ENCODE data around the gene SHROOM2. TPM values are rescaled to one million over a fixed set of nuclear protein-coding genes. Genes with fewer than 3 reads are reported as not detected.

Gene SHROOM2
- total RNA-seq, 2 donors from 2014 or later: 0.29 TPM; not detected in 1

DNA sequence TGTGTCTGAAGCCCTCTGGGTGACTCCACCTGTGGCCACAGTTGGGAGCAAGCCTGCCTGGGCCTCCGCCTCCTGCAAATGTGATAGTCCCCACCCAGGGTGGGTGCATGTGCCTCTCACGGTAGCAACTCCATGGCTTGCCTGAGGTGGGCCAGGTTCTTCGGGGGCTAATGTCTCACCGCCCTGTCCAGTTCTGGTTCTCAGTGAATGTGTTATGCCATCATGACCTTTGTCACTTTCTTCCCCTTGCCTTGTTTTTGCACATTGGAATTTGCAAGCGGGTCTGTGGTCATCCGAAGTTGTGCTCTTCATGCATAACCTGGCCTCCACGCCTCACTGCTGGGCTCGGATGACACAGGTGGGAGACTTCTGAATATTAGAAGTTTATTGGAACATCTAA lies 39.7 kb downstream of the SHROOM2 start:
- Mint-ChIP-seq H3K4me1 (ENCODE audit: low read depth) (peaks cover 12% of the 10 kb centered on the region), H3K27ac (no peak overlapping the region), H3K36me3 (ENCODE audit: insufficient read depth in 2 of 2) (no peaks in the 10 kb centered on the region), H3K4me3 (no peak overlapping the region), H3K9me3 (no peaks in the 10 kb centered on the region), H3K27me3 (ENCODE audit: low read depth) (peaks cover 54% of the 10 kb centered on the region)
- DNase-seq (no peak), ATAC-seq (replicated peaks in 1 of 2) (no peak)

DNA sequence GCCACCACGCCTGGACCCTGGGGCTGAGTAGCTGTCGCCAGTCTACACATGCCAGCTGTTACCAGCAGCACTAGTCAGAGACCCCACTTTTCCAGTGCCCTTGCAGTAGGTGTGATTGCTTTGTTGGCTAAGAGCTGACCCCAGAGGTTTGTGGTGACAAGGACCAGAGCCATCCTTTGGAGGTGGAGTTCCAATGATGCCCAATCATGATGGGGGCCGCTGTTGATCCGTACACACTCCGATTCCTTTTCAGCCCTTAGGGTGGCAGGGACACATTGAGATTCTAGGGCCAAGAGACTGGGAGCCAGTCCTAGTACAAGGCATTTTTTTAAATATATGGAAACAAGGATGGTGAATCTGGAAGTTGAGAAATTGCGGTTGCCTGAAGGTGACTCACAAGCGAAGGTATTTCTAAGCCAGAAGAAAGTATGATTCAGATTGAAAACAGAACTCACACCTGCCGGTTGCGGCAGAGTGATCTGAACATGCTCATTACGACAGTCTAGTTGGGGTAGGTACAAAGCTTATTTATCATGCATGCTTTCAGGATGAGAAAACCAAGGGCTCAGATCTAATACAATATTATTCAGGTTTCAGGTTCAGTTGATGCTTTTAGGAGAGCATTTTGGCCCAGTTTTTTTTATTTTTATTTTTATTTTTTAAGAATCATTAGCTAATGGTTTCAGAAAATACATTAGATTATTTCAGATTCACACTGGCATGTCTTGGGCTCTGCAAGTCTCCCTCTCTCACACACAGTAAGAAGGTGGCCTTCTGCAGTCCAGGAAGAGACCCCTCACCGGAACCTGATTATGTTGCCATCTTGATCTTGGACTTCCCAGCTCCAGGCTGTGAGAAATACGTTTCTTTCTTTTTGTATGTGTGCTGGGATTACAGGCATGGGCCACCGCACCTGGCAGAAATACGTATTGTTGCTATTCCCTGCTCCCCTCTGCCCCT lies 43.4 kb downstream of the SHROOM2 start:
- no peaks in the 10 kb centered on the region for H3K36me3 Mint-ChIP-seq (ENCODE audit: insufficient read depth in 2 of 2)
- DNase-seq: peak; percentile 23 to 43
- no peak overlapping the region for H3K27ac Mint-ChIP-seq
- no peaks in the 10 kb centered on the region for H3K9me3 Mint-ChIP-seq
- H3K27me3 Mint-ChIP-seq (ENCODE audit: low read depth): peaks cover 64% of the 10 kb centered on the region
- H3K4me1 Mint-ChIP-seq (ENCODE audit: low read depth): peaks cover 12% of the 10 kb centered on the region
- peak; percentile 91 to 94 for ATAC-seq (replicated peaks in 1 of 2)
- H3K4me3 Mint-ChIP-seq: no peak overlapping the region

DNA sequence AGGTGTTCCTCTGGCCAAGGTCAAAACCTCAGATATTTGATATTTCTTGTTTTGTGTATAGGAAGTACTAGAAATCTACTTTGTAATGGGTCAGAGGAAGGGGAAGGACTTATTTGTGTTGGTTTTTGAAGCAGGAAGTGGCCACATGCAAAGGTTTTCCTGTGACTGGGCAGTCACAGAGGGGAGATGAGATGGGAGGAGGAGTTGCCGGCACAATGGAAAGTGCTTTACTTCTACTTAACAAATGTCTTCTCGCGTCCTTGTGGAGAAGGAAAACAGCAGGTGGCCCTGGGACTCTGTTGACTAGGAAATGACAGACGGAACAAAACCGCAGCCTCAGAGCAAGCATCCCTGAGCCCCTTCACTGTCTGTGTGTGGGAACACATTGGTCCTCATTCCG lies 46.6 kb downstream of the SHROOM2 start:
- H3K9me3 Mint-ChIP-seq: no peaks in the 10 kb centered on the region
- H3K4me3 Mint-ChIP-seq: no peak overlapping the region
- peaks cover 12% of the 10 kb centered on the region for H3K4me1 Mint-ChIP-seq (ENCODE audit: low read depth)
- peaks cover 56% of the 10 kb centered on the region for H3K27me3 Mint-ChIP-seq (ENCODE audit: low read depth)
- no peak overlapping the region for H3K27ac Mint-ChIP-seq
- no peak for DNase-seq
- ATAC-seq (replicated peaks in 1 of 2): no peak
- no peaks in the 10 kb centered on the region for H3K36me3 Mint-ChIP-seq (ENCODE audit: insufficient read depth in 2 of 2)

DNA sequence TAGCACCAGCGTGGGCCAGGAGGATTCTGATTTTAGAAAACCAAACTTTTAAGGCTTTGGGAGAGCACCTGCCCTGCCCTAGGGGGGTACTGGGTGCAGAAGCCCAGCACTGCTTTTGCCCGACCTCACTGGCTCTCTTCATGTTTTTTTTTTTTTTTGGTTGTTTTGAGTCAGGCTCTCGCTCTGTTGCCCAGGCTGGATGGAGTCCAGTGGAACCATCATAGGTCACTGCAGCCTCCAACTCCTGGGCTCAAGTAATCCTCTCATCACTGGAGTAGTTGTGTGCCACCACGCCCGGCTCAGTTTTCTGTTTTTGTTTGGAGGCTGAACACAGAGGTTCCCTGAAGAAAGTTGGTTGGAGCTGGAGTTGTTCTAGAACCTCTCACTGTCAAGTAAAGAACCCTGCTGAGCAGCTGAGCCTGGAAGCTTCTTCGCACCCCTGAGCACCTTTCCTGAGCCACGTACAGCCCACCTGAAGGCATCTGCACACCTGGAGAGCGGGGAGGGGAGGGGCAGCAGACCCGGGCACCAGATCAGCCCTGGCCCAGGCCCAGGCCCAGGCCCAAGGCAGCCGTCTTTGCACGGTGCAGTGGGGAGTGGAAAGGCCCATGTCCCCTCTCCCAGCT lies 49.5 kb downstream of the SHROOM2 start:
- Mint-ChIP-seq H3K4me1 (ENCODE audit: low read depth) (no peaks in the 10 kb centered on the region), H3K27me3 (ENCODE audit: low read depth) (peaks cover 59% of the 10 kb centered on the region), H3K9me3 (no peaks in the 10 kb centered on the region), H3K36me3 (ENCODE audit: insufficient read depth in 2 of 2) (no peaks in the 10 kb centered on the region), H3K4me3 (no peak overlapping the region), H3K27ac (no peak overlapping the region)
- no peak for ATAC-seq (replicated peaks in 1 of 2)
- no peak for DNase-seq

DNA sequence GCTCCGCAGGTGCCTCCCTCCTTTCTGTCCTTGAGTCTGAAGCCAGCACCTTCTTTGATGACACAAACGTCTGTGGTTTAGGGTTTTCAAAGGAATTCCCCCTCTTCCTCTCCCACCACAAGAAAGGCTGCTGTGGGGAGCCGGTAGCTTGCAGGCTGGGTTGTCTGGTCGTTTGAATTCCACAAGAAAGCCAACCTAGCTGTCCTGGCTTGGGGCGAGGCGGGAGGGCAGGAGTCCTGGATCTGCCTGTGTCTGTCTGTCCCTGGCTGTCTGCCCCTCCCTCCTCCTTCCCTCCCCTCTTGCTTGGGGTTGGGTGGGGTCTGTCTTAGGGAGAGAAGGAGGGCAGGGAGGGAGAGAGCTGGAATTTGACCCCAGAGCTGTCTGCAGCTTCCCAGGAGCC lies 56.3 kb downstream of the SHROOM2 start:
- ATAC-seq (replicated peaks in 1 of 2): no peak
- peaks cover 41% of the 10 kb centered on the region for H3K27me3 Mint-ChIP-seq (ENCODE audit: low read depth)
- no peaks in the 10 kb centered on the region for H3K36me3 Mint-ChIP-seq (ENCODE audit: insufficient read depth in 2 of 2)
- H3K9me3 Mint-ChIP-seq: no peaks in the 10 kb centered on the region
- H3K4me3 Mint-ChIP-seq: no peak overlapping the region
- H3K27ac Mint-ChIP-seq: no peak overlapping the region
- H3K4me1 Mint-ChIP-seq (ENCODE audit: low read depth): no peaks in the 10 kb centered on the region
- DNase-seq: no peak

DNA sequence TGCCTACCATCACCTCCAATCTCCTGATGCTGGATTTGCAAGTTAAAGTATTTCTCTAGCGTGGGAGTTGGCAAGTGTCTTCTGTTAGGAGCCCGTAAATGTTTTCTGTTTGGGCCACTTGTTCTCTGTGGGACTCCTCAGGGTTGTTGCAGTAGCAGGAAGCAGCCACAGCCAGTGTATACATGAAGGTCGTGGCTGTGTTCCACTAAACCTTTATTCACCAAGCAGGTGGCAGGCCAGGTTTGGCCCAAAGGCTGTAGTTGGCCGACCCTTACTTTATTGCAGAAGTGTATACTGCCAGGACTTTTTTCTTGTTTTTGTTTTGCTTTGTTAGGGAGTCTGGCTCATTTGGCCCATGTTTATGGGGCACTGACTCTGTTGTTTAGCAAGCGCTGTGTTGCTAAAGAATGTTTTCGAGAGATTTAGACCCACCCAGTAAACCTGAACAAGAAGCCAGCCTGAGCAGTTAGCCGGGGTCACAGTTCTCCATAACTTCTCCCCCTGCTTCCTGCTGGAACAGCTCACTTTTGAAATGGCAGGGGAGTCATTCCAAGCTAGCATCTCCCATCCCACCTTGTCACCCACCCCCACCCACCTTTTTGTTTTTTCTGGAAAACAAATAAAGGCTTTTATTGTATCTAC lies 58.8 kb downstream of the SHROOM2 start:
- DNase-seq (no peak), ATAC-seq (replicated peaks in 1 of 2) (no peak)
- H3K4me3 Mint-ChIP-seq: no peak overlapping the region
- H3K9me3 Mint-ChIP-seq: no peaks in the 10 kb centered on the region
- H3K36me3 Mint-ChIP-seq (ENCODE audit: insufficient read depth in 2 of 2): no peaks in the 10 kb centered on the region
- H3K27ac Mint-ChIP-seq: no peak overlapping the region
- H3K4me1 Mint-ChIP-seq (ENCODE audit: low read depth): no peaks in the 10 kb centered on the region
- H3K27me3 Mint-ChIP-seq (ENCODE audit: low read depth): peaks cover 30% of the 10 kb centered on the region

DNA sequence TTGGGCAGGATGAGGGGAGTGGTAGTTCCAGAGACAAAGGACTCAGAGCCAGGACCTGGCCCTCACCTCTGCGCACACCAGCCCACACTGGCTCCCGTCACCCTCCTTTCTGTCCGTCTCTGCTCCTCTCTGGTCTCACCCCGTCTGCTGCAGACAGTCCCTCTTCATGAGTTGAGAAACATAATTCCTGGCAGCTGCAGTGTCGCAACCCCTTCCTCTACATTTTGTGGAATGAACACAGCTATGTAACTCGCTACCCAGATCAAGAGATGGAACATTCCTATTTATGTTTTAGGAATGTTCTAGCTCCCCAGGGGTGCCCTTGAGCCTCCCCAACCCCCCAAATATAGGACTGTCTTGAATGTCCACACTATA lies 59.3 kb downstream of the SHROOM2 start:
- no peak for DNase-seq
- Mint-ChIP-seq H3K27me3 (ENCODE audit: low read depth) (peaks cover 30% of the 10 kb centered on the region), H3K36me3 (ENCODE audit: insufficient read depth in 2 of 2) (no peaks in the 10 kb centered on the region), H3K27ac (no peak overlapping the region), H3K4me1 (ENCODE audit: low read depth) (no peaks in the 10 kb centered on the region), H3K9me3 (no peaks in the 10 kb centered on the region), H3K4me3 (no peak overlapping the region)
- ATAC-seq (replicated peaks in 1 of 2): no peak

DNA sequence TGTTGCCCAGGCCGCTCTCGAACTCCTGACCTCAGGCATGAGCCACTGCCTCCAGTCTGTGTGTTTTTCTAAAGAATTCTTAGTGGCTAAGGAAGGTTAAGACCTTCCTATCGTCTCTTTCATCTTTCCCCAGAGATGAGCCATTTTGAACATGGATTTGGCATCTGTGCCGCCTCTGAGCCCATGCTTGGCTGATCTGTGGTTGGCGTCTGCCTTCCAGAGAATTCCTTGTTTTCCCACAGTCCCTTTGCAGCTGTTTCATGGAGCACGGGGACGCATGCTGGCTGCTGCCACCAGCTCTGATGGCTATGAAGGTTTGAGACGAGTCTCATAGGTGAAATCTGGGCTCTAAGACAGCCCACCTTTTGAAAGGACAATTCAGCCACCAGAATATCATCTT lies 60.4 kb downstream of the SHROOM2 start:
- H3K9me3 Mint-ChIP-seq: no peaks in the 10 kb centered on the region
- no peak overlapping the region for H3K27ac Mint-ChIP-seq
- H3K4me1 Mint-ChIP-seq (ENCODE audit: low read depth): no peaks in the 10 kb centered on the region
- ATAC-seq (replicated peaks in 1 of 2): no peak
- H3K27me3 Mint-ChIP-seq (ENCODE audit: low read depth): peaks cover 23% of the 10 kb centered on the region
- no peak for DNase-seq
- no peak overlapping the region for H3K4me3 Mint-ChIP-seq
- H3K36me3 Mint-ChIP-seq (ENCODE audit: insufficient read depth in 2 of 2): no peaks in the 10 kb centered on the region

DNA sequence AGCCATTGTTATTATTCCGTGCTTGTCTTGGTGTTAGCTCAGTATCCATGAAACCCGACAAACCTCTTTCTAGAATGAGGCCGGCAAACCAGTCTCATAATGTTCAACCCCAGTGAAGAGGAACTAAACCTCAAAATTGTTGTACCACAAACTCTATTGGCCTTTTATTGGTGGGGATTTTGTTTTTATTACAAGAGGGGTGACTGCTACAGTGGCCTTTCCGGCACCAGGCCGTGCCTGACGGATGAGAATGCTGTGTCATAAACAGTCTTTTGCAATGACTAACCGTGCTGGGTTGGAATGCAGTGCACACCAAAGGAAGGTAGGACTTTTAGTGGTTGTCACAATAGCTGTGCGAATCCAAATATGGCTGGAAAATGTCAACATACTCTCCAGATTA lies 60.8 kb downstream of the SHROOM2 start:
- Mint-ChIP-seq H3K4me1 (ENCODE audit: low read depth) (no peaks in the 10 kb centered on the region), H3K27me3 (ENCODE audit: low read depth) (peaks cover 20% of the 10 kb centered on the region), H3K4me3 (no peak overlapping the region), H3K9me3 (no peaks in the 10 kb centered on the region), H3K36me3 (ENCODE audit: insufficient read depth in 2 of 2) (no peaks in the 10 kb centered on the region), H3K27ac (no peak overlapping the region)
- ATAC-seq (replicated peaks in 1 of 2) (no peak), DNase-seq (no peak)

DNA sequence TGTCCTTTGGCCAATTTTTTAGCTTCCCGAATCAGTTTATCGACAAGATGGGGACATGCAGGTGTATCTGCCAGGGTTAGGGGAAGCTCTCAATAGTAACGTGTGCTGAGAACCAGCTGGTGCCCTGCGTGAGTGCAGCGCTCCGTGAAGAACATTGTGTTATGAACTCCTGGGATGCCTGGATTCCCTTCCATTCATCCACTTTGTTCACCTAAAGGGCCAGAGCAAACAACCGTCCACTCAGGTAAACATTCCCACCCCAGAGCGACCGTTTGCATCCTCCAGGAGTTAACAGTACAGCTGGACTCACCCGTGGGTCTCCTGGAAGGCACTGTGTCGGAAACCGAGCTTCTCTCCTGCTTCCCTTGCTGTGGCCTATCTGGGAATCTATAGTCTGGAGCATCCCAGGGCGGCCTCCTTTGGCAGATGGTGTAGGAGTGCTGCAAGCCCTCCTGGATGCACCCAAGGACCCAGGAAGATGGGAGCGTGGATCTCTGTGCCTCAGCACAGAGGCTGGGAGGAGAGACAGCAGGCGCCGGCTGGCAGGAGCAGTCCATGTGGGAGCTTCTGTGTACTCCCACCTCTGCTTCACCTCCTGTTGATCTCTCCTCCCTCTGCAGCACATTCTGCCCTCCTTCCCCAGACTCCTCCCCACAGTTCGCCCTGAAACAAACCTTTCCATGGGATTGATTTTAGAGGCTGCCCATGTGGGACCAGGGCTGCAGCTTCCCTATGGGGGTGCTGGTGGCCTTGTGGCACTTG lies 62.7 kb downstream of the SHROOM2 start:
- Mint-ChIP-seq H3K4me3 (no peak overlapping the region), H3K27ac (no peak overlapping the region), H3K9me3 (no peaks in the 10 kb centered on the region), H3K36me3 (ENCODE audit: insufficient read depth in 2 of 2) (no peaks in the 10 kb centered on the region), H3K4me1 (ENCODE audit: low read depth) (no peaks in the 10 kb centered on the region), H3K27me3 (ENCODE audit: low read depth) (peaks cover 28% of the 10 kb centered on the region)
- ATAC-seq (replicated peaks in 1 of 2) (no peak), DNase-seq (no peak)

DNA sequence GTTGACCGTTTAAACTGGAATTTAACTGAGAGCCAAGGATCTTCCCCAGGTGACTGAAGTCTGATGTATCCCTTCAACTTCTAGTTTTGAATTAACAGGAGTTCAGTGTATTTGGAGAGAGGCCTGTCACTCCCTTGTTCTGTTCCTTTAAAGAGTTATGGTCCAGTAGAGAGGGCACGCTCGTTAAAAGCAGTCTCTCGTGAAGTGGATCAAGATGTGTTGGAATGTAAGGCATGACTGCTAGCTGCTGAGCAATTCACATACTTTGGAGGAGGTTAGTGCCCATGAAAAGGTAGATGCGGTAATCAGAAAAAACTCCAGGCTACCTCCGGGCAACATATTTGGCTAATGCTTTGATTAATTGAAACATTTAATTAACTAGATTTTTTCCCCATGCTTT lies 65.7 kb downstream of the SHROOM2 start:
- DNase-seq (no peak), ATAC-seq (replicated peaks in 1 of 2) (no peak)
- Mint-ChIP-seq H3K36me3 (ENCODE audit: insufficient read depth in 2 of 2) (no peaks in the 10 kb centered on the region), H3K9me3 (peaks cover 0 to under 1% of the 10 kb centered on the region in 2 donors), H3K27me3 (ENCODE audit: low read depth) (peaks cover 37% of the 10 kb centered on the region), H3K4me3 (no peak overlapping the region), H3K27ac (no peak overlapping the region), H3K4me1 (ENCODE audit: low read depth) (no peaks in the 10 kb centered on the region)

DNA sequence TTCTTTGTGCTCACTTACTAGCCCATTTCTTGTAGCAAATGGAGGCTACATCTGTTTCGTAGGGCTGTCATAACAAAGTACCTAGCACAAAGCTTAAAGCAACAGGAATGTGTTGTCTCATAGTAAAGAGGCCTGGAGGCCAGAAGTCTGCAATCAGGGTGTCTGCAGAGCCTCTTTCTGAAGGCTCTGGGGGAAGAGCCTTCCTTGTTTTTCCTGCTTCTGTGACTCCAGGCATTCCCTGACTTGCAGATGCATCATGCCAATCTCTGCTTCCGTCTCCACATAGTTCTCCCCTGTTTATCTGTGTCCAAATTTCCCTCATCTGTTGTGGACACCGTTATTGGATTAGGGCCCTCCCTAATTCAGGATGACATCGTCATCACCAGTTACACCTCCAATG lies 67.1 kb downstream of the SHROOM2 start:
- H3K36me3 Mint-ChIP-seq (ENCODE audit: insufficient read depth in 2 of 2): no peaks in the 10 kb centered on the region
- H3K4me3 Mint-ChIP-seq: no peak overlapping the region
- ATAC-seq (replicated peaks in 1 of 2): no peak
- H3K27ac Mint-ChIP-seq: no peak overlapping the region
- no peak for DNase-seq
- no peaks in the 10 kb centered on the region for H3K4me1 Mint-ChIP-seq (ENCODE audit: low read depth)
- H3K9me3 Mint-ChIP-seq: peaks cover 0 to 1% of the 10 kb centered on the region in 2 donors
- peaks cover 29% of the 10 kb centered on the region for H3K27me3 Mint-ChIP-seq (ENCODE audit: low read depth)

All from activated T-cell treated with anti-CD3 and anti-CD28 coated beads, Interleukin-2, amount 50 U/mL, for 72 hours (primary cell).